HFFc6 (cell line): Measurements from ENCODE around the gene CFAP43. TPM values are rescaled to one million over a fixed set of nuclear protein-coding genes. Genes with fewer than 3 reads are reported as not detected.
"Not testable (repeated sequence)": the region's sequence is repeated elsewhere in the genome, so short reads cannot be mapped to it uniquely, and the experiment has no call there.

Experiments used
- DNase-seq: peaks from one replicate; pipeline ENCODE4 v3.0.0-alpha.2; 2018
- H3K27ac Mint-ChIP-seq: 2 replicates; pipeline ENCODE4 v1.8.0; 2020; ENCODE audit warnings: mild to moderate bottlenecking, mixed read lengths
- H3K27me3 Mint-ChIP-seq: 2 replicates; pipeline ENCODE4 v1.8.0; 2021; ENCODE audit warnings: mild to moderate bottlenecking, moderate library complexity, mixed read lengths; ENCODE audit not compliant: insufficient read depth
- H3K36me3 Mint-ChIP-seq: 2 replicates; pipeline ENCODE4 v1.8.0; 2021; ENCODE audit warnings: low read depth, mixed read lengths
- H3K4me1 Mint-ChIP-seq: 2 replicates; pipeline ENCODE4 v1.8.0; 2020; ENCODE audit warnings: low read depth, mixed read lengths
- H3K4me3 Mint-ChIP-seq: 2 replicates; pipeline ENCODE4 v1.8.0; 2020; ENCODE audit warnings: mild to moderate bottlenecking, moderate library complexity, mixed read lengths
- H3K9me3 Mint-ChIP-seq: 2 replicates; pipeline ENCODE4 v1.8.0; 2020; ENCODE audit warnings: mild to moderate bottlenecking, mixed read lengths
- total RNA-seq, 6 experiments: library from RNA; stranded (reverse); fragmentation: NEBNext Ultra II Directional; extraction: Animal tissue kit (Norgen Biotek cat#: 25700); gene quantifications; 2 replicates in 1 of 6; 3 replicates in 5 of 6; pipeline ENCODE4 v1.2.3, GENCODE V29; 2021
- TF ChIP-seq, protein P1 (sequence below): fragments of 200-600 bp; sonication (generic); IDR thresholded peaks from 2 replicates; pipeline ENCODE4 v1.5.0; 2021; ENCODE audit warnings: antibody characterized with exemption, mild to moderate bottlenecking

Gene CFAP43
- total RNA-seq, 6 experiments from 2014 or later = 0.14 TPM; not detected in 5

DNA sequence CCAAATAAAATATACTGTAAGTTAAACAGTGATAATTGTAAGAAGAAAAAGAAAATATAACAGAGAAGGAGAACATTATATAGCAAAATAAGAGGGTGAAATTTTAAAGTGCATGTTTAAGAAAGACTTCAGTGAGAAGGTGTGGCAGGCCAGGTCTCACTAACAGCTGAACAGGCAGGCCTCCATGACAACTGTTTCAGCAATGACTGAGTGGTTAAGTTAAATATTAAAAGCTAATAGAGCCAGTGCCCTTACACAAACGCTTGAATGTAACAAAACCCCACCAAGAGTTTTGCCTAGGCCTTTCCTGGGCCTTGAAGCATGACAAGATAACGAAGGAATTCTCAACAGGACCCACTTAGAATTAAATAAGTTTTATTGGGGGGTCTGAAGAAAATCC lies 32.6 kb downstream of the CFAP43 start:
- no peak overlapping the region for H3K4me3 Mint-ChIP-seq
- no peaks in the 10 kb centered on the region for H3K9me3 Mint-ChIP-seq
- TF ChIP-seq, protein P1, sequence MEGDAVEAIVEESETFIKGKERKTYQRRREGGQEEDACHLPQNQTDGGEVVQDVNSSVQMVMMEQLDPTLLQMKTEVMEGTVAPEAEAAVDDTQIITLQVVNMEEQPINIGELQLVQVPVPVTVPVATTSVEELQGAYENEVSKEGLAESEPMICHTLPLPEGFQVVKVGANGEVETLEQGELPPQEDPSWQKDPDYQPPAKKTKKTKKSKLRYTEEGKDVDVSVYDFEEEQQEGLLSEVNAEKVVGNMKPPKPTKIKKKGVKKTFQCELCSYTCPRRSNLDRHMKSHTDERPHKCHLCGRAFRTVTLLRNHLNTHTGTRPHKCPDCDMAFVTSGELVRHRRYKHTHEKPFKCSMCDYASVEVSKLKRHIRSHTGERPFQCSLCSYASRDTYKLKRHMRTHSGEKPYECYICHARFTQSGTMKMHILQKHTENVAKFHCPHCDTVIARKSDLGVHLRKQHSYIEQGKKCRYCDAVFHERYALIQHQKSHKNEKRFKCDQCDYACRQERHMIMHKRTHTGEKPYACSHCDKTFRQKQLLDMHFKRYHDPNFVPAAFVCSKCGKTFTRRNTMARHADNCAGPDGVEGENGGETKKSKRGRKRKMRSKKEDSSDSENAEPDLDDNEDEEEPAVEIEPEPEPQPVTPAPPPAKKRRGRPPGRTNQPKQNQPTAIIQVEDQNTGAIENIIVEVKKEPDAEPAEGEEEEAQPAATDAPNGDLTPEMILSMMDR = no peak
- no peaks in the 10 kb centered on the region for H3K36me3 Mint-ChIP-seq
- H3K27me3 Mint-ChIP-seq = peaks cover 3% of the 10 kb centered on the region
- no peaks in the 10 kb centered on the region for H3K4me1 Mint-ChIP-seq
- H3K27ac Mint-ChIP-seq = no peak overlapping the region
- DNase-seq = no peak

- no peak for DNase-seq
- Mint-ChIP-seq H3K36me3 (no peaks in the 10 kb centered on the region), H3K4me1 (no peaks in the 10 kb centered on the region), H3K27ac (no peak overlapping the region), H3K4me3 (no peak overlapping the region), H3K27me3 (peaks cover 13% of the 10 kb centered on the region), H3K9me3 (no peaks in the 10 kb centered on the region)
- TF ChIP-seq, protein P1 = no peak
Observed at GRCh38 chr10:104197364-104197763, 34.8 kb downstream of the CFAP43 start.

DNA sequence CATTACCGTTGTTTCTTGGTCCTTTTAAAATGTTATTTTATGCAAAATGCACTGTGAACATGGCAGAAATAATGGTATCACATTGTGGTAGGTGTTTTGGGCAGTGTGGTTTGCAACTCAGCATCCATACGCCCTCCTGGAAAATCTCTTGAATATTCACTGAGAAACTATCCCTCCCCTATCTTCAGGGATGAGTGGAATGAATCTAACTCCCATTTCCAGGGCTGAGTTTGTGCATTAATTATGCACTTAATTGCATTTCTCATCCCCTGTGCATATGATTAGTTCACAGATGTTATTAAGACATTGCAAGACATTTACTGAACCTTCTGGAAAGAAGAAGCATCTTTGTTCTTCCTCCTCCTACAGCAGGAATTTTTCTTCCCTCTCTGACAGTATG lies 36.5 kb downstream of the CFAP43 start:
- Mint-ChIP-seq H3K27me3 (peaks cover 17% of the 10 kb centered on the region), H3K9me3 (no peaks in the 10 kb centered on the region), H3K27ac (no peak overlapping the region), H3K4me1 (no peaks in the 10 kb centered on the region), H3K36me3 (no peaks in the 10 kb centered on the region), H3K4me3 (no peak overlapping the region)
- TF ChIP-seq, protein P1 = no peak
- DNase-seq = no peak

DNA sequence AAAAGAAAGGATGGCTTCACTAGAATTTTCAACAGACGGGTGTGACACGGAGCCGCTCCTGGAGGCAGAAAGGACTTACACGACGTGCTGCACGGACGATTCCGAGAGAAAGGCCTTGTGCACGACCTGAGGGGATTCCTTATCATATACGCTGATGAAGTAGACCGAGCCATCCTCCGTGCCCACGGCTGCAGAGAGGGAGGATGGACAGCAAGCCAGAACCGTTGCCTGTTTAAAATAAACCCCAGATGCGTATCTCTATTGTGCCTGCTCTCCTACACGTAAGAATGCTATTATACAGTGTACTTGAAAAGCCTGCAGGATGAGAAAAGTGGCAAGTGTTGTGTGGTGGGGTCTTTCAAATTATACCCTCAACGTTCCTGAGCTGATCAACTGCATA lies 38.4 kb downstream of the CFAP43 start:
- TF ChIP-seq, protein P1 = no peak
- Mint-ChIP-seq H3K27ac (no peak overlapping the region), H3K36me3 (no peaks in the 10 kb centered on the region), H3K4me3 (no peak overlapping the region), H3K9me3 (no peaks in the 10 kb centered on the region), H3K4me1 (no peaks in the 10 kb centered on the region), H3K27me3 (peaks cover 25% of the 10 kb centered on the region)
- no peak for DNase-seq

- Mint-ChIP-seq H3K4me3 (no peak overlapping the region), H3K4me1 (no peaks in the 10 kb centered on the region), H3K27ac (no peak overlapping the region), H3K9me3 (no peaks in the 10 kb centered on the region), H3K36me3 (no peaks in the 10 kb centered on the region), H3K27me3 (peaks cover 28% of the 10 kb centered on the region)
- DNase-seq = no peak
- TF ChIP-seq, protein P1 = no peak
Observed at GRCh38 chr10:104190695-104191094, 41.5 kb downstream of the CFAP43 start.

- TF ChIP-seq, protein P1 = no peak
- Mint-ChIP-seq H3K4me1 (no peaks in the 10 kb centered on the region), H3K27ac (no peak overlapping the region), H3K36me3 (no peaks in the 10 kb centered on the region), H3K27me3 (peaks cover 8% of the 10 kb centered on the region), H3K4me3 (no peak overlapping the region), H3K9me3 (no peaks in the 10 kb centered on the region)
- no peak for DNase-seq
Observed at GRCh38 chr10:104183682-104184081, 48.5 kb downstream of the CFAP43 start.

DNA sequence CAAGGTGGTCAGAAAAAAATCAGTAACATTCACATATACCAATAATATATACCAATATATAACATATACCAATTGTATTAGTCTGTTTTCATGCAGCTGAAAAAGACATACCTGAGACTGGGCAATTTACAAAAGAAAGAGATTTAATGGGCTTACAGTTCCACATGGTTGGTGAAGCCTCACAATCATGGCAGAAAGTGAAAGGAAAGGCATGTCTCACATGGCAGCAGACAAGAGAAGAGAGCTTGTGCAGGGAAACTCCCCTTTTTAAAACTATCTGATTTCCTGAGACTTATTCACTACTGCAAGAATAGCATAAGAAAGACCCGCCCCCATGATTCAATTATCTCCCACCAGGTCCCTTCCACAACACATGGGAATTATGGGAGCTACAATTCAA lies 58.0 kb downstream of the CFAP43 start:
- not testable (repeated sequence) for H3K4me1 Mint-ChIP-seq, H3K4me3 Mint-ChIP-seq, H3K9me3 Mint-ChIP-seq, H3K36me3 Mint-ChIP-seq, H3K27ac Mint-ChIP-seq, DNase-seq
- H3K27me3 Mint-ChIP-seq = peaks cover 20% of the 10 kb centered on the region
